WTC11 (cell line): ENCODE data around the gene AGBL1. TPM values are rescaled to one million over a fixed set of nuclear protein-coding genes. Genes with fewer than 3 reads are reported as not detected.

Source experiments
- ATAC-seq: fragments of 200-7000 bp; cut with Tn5 transposase; 2 replicates; pipeline ENCODE4 v1.10.0; 2021; ENCODE audit warnings: mild to moderate bottlenecking, moderate library complexity
- CTCF ChIA-PET: fragments of 300-600 bp; sonication (Branson Sonifier 250); formaldehyde crosslinking; loops from one replicate; lab custom pipeline; 2021; ENCODE audit warnings: antibody characterized with exemption; lab: Charles Lee
- POLR2A ChIA-PET: fragments of 350-600 bp; sonication (Branson Sonifier 250); formaldehyde crosslinking; loops from one replicate; lab custom pipeline; 2021; ENCODE audit warnings: antibody characterized with exemption; lab: Charles Lee
- DNase-seq: peaks from one replicate; pipeline ENCODE4 v3.0.0; 2021; ENCODE audit warnings: low spot score
- H3K27ac Mint-ChIP-seq: 2 replicates; pipeline ENCODE4 v1.8.0; 2021; ENCODE audit warnings: mixed read lengths
- H3K27me3 Mint-ChIP-seq: 2 replicates; pipeline ENCODE4 v1.8.0; 2021; ENCODE audit warnings: low read depth, mild to moderate bottlenecking, moderate library complexity, mixed read lengths
- H3K36me3 Mint-ChIP-seq: 2 replicates; pipeline ENCODE4 v1.8.0; 2021; ENCODE audit warnings: mixed read lengths
- H3K4me1 Mint-ChIP-seq: 2 replicates; pipeline ENCODE4 v1.8.0; 2022; ENCODE audit warnings: mixed read lengths
- H3K4me3 Mint-ChIP-seq: 2 replicates; pipeline ENCODE4 v1.8.0; 2021; ENCODE audit warnings: mild to moderate bottlenecking, moderate library complexity, mixed read lengths
- H3K9me3 Mint-ChIP-seq: 2 replicates; pipeline ENCODE4 v1.8.0; 2021; ENCODE audit warnings: mixed read lengths
- AR ChIP-seq: fragments of 250-450 bp; sonication (Bioruptor Pico); IDR thresholded peaks from 2 replicates; pipeline ENCODE4 v1.9.0; 2021; ENCODE audit warnings: mild to moderate bottlenecking
- ARID4B ChIP-seq: sonication (generic); formaldehyde crosslinking; IDR thresholded peaks from 2 replicates; pipeline ENCODE4 v1.8.0; 2023; ENCODE audit warnings: missing genetic modification reagents, mild to moderate bottlenecking, borderline replicate concordance
- CBFB ChIP-seq: sonication (generic); formaldehyde crosslinking; IDR thresholded peaks from 2 replicates; pipeline ENCODE4 v1.8.1; 2022; ENCODE audit warnings: mild to moderate bottlenecking, low read depth, missing genetic modification reagents
- CREB1 ChIP-seq: sonication (generic); formaldehyde crosslinking; IDR thresholded peaks from 2 replicates; pipeline ENCODE4 v1.8.0; 2023; ENCODE audit warnings: mild to moderate bottlenecking, missing genetic modification reagents
- E2F4 ChIP-seq: sonication (generic); formaldehyde crosslinking; IDR thresholded peaks from 2 replicates; pipeline ENCODE4 v1.8.1; 2022; ENCODE audit warnings: low read depth, mild to moderate bottlenecking, moderate library complexity, missing genetic modification reagents, borderline replicate concordance
- MYBL2 ChIP-seq: sonication (generic); formaldehyde crosslinking; IDR thresholded peaks from 2 replicates; pipeline ENCODE4 v1.8.1; 2023; ENCODE audit warnings: mild to moderate bottlenecking, moderate library complexity, missing genetic modification reagents
- NFYB ChIP-seq: sonication (generic); formaldehyde crosslinking; conservative IDR thresholded peaks from 2 replicates; pipeline ENCODE4 v1.8.0; 2022; ENCODE audit warnings: low read depth, missing genetic modification reagents
- NR3C1 ChIP-seq: sonication (generic); formaldehyde crosslinking; conservative IDR thresholded peaks from 2 replicates; pipeline ENCODE4 v1.8.1; 2023; ENCODE audit warnings: low read depth, mild to moderate bottlenecking, missing genetic modification reagents
- SMAD4 ChIP-seq: sonication (generic); formaldehyde crosslinking; IDR thresholded peaks from 2 replicates; pipeline ENCODE4 v1.8.0; 2022; ENCODE audit warnings: mild to moderate bottlenecking, missing genetic modification reagents
- STAT6 ChIP-seq: sonication (generic); formaldehyde crosslinking; conservative IDR thresholded peaks from 2 replicates; pipeline ENCODE4 v1.8.1; 2023; ENCODE audit warnings: mild to moderate bottlenecking, low read depth, missing genetic modification reagents, moderate library complexity
- ZBTB21 ChIP-seq: sonication (generic); formaldehyde crosslinking; IDR thresholded peaks from 2 replicates; pipeline ENCODE4 v1.8.1; 2023; ENCODE audit warnings: mild to moderate bottlenecking, missing genetic modification reagents, borderline replicate concordance
- ZNF425 ChIP-seq: fragments of 250-450 bp; sonication (Bioruptor Pico); conservative IDR thresholded peaks from 2 replicates; pipeline ENCODE4 v1.9.0; 2021; ENCODE audit warnings: mild to moderate bottlenecking
- total RNA-seq: library from RNA; stranded (reverse); gene quantifications from 3 replicates; pipeline ENCODE4 v1.2.3, GENCODE V29; 2021

Gene AGBL1
- total RNA-seq, 1 experiment from 2014 or later = not detected

GRCh38 chr15:86540840-86541467 lies 461.3 kb downstream of the AGBL1 start (continued):
- TF ChIP-seq ARID4B (CRISPR knock-in tag) = no peak
- TF ChIP-seq, all 79 proteins: peak for 0

- ATAC-seq = peak; percentile 61
- CTCF ChIA-PET = interaction anchor here (0.6 to 1.2 kb wide), 3 partner anchors 21 to 747 kb away, joined by 3 to 4 read pairs (median 3); partner anchors contain the start of gene KLHL25
- Mint-ChIP-seq H3K27ac (no peak overlapping the region), H3K27me3 (no peaks in the 10 kb centered on the region), H3K4me1 (peaks cover 2% of the 10 kb centered on the region; the same call in 1 of the 2 replicates), H3K9me3 (peaks cover 4% of the 10 kb centered on the region; the same call in 1 of the 2 replicates), H3K4me3 (no peak overlapping the region), H3K36me3 (no peaks in the 10 kb centered on the region)
- no peak for TF ChIP-seq CBFB (CRISPR knock-in tag)
- no peak for DNase-seq
- POLR2A ChIA-PET = no interaction called here
These were observed 461.9 kb downstream of the AGBL1 start for GRCh38 chr15:86541540-86541939.

- H3K4me3 Mint-ChIP-seq = no peak overlapping the region
- DNase-seq = no peak
- TF ChIP-seq NR3C1 (CRISPR knock-in tag) (no peak), MYBL2 (CRISPR knock-in tag) (no peak), ZBTB21 (no peak), NFYB (CRISPR knock-in tag) (no peak), STAT6 (no peak), SMAD4 (no peak), AR (CRISPR knock-in tag) (no peak), CBFB (CRISPR knock-in tag) (no peak), ARID4B (CRISPR knock-in tag) (no peak), ZNF425 (CRISPR knock-in tag) (no peak), CREB1 (CRISPR knock-in tag) (no peak), E2F4 (CRISPR knock-in tag) (no peak)
These were observed 470.4 kb downstream of the AGBL1 start for GRCh38 chr15:86550075-86550474.

More at GRCh38 chr15:86550075-86550474, 470.4 kb downstream of the AGBL1 start:
- H3K27ac Mint-ChIP-seq = no peak overlapping the region
- ATAC-seq = no peak
- H3K27me3 Mint-ChIP-seq = no peaks in the 10 kb centered on the region
- ChIA-PET POLR2A (no interaction called here), CTCF (no interaction called here)
- no peaks in the 10 kb centered on the region for H3K36me3 Mint-ChIP-seq
- peaks cover 15% of the 10 kb centered on the region for H3K9me3 Mint-ChIP-seq
- H3K4me1 Mint-ChIP-seq = no peaks in the 10 kb centered on the region
